ENCODE results near the gene HAUS5.
A peak's percentile ranks its signal among the peaks of the same experiment; 100 is the strongest.
"Not testable (repeated sequence)": the region's sequence is repeated elsewhere in the genome, so short reads cannot be mapped to it uniquely, and the experiment has no call there.

Gene HAUS5

DNA sequence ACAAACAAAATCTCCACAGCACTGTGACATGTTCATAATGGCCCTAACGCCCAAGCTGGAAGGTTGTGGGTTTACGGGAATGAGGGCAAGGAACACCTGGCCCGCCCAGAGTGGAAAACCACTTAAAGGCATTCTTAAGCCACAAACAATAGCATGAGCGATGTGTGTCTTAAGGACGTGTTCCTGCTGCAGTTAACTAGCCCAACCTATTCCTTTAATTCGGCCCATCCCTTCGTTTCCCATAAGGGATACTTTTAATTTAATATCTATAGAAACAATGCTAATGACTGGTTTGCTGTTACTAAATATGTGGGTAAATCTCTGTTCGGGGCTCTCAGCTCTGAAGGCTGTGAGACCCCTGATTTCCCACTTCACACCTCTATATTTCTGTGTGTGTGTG, 5.4 kb upstream of the HAUS5 start:
- DNase-seq (ENCODE audit: extremely low read depth in 1 of 2, low read depth in 1 of 2) = not testable (repeated sequence)

DNA sequence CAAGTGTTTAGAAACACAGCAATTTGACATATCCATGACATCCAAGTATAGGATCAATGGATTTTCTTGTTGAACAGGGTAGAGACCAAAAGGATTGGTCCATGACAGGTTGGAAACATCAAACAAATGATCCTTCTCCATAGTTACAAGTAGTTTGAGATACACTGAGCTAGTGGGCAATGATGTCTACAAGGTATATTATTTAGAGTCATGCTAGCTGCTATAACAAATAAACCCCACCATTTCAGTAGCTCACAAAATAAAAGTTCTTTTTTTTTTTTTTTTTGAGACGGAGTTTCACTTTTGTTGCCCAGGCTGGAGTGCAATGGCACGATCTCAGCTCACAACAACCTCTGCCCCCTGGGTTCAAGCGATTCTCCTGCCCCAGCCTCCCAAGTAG, 4.9 kb upstream of the HAUS5 start:
- DNase-seq (ENCODE audit: extremely low read depth in 1 of 2, low read depth in 1 of 2) = no peak

DNA sequence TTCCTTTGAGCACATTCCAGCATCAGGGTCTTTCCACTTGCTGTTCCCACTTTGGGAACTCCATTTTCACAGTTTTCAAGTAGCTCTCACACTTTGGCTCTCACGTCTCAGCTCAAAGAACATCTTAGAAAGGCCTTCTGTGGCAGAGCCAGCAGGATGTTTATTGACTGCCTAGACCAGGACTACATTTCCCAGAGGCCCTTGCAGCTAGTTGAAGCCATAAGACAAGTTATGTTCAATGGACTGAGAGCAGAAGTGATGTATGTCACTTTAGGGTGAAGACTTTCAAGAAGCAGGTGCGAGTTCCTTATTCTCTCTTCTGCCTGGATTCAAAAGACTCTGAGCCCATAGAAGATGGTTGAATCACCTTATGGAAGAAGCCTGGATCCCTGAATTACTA, 4.3 kb upstream of the HAUS5 start:
- no peak for DNase-seq (ENCODE audit: extremely low read depth in 1 of 2, low read depth in 1 of 2)

DNA sequence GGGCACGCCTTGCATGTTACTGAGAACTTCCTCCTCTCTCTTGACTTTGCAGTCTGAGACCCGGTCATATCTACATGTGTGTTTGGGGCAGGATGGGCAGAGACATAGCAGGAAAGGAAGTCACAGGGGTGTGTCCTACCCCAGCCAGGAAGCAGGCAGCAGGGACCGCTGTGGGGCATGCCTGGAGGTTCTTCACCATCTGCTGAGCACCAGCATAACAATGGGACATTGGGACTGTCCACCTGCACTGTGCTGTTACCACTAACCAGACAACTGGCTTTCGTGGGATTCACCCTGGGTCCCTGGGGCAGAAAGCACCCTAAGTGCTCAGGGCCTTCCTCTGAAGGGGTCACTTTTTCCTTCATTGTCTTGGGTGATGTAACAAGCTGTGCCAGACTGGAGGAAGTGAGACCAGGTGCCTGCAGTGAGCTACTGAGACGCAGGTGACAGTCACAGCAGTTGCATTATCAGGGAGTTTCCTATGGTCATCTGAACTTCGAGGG, 2.6 kb upstream of the HAUS5 start:
- no peak for DNase-seq (ENCODE audit: extremely low read depth in 1 of 2, low read depth in 1 of 2)

DNA sequence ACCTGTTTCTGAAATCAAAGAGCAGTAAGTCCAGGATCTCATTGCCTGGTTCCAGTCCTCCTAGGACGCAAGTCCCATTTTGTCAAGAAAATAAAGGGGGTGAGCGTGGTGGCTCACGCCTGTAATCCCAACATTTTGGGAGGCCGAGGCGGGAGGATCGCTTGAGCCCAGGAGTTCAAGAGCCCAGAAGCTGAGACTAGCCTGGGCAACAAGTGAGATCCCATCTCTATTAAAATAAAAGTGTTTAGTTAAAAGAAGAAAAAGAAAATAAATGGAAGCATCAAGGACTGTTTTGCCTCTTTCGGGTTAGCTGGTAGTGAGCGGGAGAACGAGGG, 344 bp upstream of the HAUS5 start:
- DNase-seq (ENCODE audit: extremely low read depth in 1 of 2, low read depth in 1 of 2) = no peak

DNA sequence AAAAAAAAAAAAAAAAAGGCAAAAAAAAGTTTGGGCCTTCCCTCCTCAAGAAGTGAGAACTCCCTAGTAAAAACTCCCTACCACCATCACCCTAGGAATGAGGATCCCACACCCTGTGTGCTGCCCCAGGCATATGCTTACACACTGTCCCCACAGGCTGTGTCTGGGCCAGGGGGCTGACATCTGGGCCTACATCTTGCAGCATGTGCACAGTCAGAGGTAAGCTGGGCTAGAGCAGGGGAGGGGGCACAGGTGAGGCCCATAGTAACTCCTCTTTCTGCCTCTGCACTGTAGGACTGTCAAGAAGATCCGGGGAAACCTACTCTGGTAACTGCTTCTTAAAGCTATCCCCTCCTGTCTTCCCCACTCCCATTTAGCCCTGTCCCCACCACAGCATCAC, 1.0 kb downstream of the HAUS5 start:
- DNase-seq (ENCODE audit: extremely low read depth in 1 of 2, low read depth in 1 of 2) = no peak

DNA sequence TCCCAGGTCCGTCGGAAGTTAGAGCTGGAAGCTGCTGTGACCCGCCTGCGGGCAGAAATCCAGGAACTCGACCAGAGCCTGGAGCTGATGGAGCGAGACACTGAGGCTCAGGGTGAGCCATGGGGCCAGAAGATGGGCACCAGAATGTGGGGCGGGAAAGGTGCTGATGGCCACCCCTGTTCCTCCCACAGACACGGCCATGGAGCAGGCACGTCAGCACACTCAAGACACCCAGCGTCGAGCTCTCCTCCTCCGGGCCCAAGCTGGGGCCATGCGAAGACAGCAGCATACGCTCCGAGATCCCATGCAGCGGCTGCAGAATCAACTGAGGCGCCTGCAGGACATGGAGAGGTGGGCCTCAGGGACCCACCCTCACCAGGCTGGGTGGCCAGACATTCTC, 2.5 kb downstream of the HAUS5 start:
- DNase-seq (ENCODE audit: extremely low read depth in 1 of 2, low read depth in 1 of 2) = no peak

DNA sequence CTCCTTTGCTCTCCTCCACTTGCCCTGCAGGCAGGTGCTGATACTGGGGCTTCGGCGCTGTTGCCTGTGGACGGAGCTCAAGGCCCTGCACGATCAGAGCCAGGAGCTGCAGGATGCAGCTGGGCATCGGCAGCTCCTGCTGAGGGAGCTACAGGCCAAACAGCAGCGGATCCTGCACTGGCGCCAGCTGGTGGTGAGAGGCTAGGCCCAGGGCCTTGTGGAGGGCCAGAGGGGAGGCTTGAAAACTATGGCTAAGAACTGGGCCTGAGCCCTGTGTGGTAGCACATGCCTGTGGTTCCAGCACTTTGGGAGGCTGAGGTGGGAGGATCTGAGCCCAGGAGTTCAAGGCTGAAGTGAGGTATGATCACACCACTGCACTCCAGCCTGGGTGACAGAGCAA, 6.3 kb downstream of the HAUS5 start:
- DNase-seq (ENCODE audit: extremely low read depth in 1 of 2, low read depth in 1 of 2) = no peak

DNA sequence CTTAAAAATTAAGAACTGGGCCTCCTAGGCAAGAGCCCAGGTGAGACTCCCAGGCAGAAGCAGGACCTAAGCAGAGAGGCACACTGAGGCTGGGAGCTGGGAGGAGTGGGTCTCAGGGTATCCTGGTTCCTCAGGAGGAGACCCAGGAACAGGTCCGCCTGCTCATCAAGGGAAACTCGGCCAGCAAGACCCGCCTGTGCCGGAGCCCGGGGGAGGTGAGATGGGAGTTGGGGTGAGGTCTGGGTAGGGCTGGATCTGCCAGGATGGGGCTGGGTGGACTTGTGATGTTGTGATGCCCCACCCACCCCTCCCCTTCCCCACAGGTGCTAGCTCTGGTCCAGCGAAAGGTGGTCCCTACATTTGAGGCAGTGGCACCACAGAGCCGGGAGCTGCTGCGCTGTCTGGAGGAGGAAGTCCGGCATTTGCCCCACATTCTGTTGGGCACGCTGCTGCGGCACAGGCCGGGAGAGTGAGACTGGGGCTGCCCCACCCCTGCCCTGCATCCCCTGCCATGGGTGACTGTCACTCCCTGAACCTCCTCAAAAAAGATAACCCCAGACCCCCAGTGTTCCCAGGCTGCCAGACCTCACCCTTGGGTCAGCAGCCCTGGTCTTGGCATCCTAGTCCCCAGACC, 6.9 kb downstream of the HAUS5 start:
- no peak for DNase-seq (ENCODE audit: extremely low read depth in 1 of 2, low read depth in 1 of 2)

DNA sequence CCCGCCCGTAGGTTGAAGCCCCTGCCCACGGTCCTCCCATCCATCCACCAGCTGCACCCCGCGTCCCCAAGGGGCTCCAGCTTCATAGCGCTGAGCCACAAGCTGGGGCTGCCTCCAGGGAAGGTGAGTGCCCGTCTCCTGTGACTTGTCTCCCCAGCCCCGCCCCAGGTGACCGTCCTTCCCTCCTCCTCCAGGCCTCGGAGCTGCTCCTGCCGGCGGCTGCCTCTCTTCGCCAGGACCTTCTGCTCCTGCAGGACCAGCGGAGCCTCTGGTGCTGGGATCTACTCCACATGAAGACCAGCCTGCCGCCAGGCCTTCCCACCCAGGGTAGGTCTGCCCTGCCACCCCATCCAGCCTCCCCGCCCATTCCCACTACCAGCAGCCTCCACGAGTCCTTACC, 7.5 kb downstream of the HAUS5 start:
- DNase-seq (ENCODE audit: extremely low read depth in 1 of 2, low read depth in 1 of 2) = no peak

DNA sequence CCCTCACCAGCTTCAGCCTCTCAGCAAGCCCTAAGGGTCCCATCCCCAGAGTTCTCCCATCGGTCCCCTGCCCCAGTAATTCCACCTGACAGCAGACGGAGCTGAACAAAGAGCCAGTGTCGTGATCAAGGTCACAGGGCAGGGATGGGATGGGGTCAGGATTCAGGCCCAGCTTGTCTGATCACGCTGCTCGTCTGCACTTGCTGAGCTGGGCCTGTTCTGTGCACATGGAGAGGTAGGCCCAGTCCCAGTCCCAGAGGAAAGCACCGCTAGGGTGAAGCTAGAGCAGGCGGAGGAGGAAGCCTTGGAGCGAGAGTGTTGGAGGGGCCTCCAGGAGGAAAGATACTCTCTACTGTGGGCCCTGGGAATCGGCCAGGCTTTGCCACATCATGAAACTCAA, 9.2 kb downstream of the HAUS5 start:
- DNase-seq (ENCODE audit: extremely low read depth in 1 of 2, low read depth in 1 of 2) = no peak

DNA sequence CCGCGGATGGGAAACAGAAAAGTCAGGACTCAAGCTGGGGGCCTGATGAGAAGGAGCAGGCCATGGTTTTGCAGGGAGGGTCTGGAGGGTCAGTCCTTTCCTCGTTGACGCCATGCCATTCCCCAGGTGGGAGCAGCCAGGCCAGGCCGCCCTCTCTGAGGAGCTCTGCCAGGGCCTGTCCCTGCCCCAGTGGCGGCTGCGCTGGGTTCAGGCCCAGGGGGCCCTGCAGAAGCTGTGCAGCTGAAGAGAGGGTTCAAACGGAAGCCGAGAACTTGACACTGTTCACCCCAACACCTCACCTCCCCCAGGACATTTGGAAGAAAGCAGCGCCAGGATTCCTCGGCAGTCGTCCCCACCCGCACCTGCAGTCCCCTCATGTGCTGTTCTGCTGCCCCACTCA, 10.2 kb downstream of the HAUS5 start:
- DNase-seq (ENCODE audit: extremely low read depth in 1 of 2, low read depth in 1 of 2) = no peak

DNA sequence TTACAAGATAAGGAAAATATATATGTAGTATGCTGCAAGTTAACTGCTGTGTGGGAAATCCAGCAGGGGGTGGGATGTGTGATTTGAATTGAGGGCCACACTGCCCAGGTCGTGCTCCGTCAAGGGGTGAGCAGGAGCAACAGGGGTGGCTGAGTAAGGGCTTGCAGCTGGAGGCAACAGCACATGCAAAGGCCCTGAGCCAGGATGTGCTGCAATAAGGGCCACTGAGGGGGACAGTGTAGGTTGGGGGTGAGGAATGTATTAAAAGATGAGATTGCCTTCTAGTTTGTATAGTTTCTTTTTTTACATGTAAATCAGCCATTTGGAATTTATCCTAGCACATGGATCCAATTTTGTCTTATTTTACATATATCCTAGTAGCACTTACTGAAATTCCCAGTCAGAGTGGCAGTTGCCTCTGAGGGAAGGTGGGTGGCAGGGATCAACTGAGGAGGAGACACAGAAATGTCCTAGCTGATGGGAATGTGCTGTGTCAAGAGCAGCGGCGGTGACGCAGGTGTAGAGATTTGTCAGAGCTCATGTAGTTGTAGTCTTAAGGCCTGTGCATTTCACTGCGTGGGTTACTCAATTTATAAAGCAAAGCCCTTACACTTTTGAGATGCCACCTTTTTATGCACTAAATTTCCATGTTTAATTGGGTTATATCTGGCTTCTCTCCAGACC, 10.9 kb downstream of the HAUS5 start:
- DNase-seq (ENCODE audit: extremely low read depth in 1 of 2, low read depth in 1 of 2) = no peak

DNA sequence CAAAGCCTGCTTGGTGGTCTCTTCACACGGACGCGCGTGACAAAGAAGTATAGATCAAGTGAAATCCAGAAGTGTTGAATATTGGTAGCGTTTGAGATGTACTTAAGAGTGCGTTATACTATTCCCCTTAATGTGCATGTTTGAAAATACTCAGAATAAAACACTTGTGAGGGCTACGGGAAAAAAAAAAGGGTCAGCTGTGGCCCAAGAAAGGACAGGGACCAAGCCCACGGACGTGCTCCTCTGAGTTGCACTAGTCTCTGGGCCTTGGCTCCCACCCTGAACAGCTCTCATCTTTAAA, 15.7 kb downstream of the HAUS5 start:
- DNase-seq (ENCODE audit: extremely low read depth in 1 of 2, low read depth in 1 of 2) = no peak

DNA sequence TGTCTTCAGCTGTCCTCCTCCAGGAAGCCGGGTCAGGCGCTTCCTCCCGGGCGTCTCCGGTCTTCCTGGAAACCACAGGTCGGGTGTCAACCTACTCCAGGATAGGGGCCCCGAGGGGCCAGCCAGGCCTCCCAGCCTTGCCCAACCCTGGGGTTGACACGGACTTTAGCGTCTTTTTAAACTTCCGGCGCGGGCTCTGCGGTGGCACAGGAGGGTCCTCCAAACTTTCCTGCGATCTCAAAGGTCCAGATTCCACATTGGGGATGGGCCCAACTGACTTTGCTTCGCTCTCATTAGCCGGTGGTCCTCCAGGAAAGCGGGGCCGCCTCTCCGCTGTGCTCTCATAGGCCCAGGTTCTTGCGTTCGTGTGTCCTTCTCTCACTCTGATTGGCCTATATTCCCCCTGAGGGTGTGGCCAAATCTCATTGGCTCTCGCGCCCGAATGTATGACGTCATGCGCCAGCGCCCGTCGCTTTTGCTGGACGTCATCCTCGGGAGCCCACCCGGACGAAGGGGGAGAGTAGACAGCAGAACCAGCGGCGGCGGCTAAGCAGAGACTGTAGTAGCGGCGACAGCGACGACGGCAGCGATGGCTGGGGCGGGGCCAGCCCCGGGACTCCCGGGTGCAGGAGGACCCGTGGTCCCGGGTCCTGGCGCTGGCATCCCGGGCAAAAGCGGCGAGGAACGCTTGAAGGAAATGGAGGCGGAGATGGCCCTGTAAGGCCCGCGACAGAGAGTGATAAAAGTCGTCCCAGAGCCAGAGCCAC, 16.2 kb downstream of the HAUS5 start, which contains the start of gene RBM42:
Gene RBM42, plus strand, starts transcription at position 472 of the 767 bp plus-strand sequence. Its CDS starts 118 bp downstream, at position 590.
- peak; percentile 95 to 96 for DNase-seq (ENCODE audit: extremely low read depth in 1 of 2, low read depth in 1 of 2)

DNA sequence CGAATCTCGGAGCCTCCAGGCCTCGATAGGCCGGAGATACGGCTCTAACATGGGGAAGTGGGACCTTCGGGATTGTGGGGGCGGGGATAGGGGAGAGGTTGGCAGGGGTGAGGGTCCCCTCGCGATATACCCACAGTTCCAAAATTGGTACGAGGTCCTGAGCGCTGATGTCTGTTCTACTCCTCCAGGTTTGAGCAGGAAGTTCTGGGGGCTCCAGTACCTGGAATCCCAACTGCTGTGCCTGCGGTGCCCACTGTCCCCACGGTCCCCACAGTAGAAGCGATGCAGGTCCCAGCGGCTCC, 16.7 kb downstream of the HAUS5 start:
- no peak for DNase-seq (ENCODE audit: extremely low read depth in 1 of 2, low read depth in 1 of 2)

DNA sequence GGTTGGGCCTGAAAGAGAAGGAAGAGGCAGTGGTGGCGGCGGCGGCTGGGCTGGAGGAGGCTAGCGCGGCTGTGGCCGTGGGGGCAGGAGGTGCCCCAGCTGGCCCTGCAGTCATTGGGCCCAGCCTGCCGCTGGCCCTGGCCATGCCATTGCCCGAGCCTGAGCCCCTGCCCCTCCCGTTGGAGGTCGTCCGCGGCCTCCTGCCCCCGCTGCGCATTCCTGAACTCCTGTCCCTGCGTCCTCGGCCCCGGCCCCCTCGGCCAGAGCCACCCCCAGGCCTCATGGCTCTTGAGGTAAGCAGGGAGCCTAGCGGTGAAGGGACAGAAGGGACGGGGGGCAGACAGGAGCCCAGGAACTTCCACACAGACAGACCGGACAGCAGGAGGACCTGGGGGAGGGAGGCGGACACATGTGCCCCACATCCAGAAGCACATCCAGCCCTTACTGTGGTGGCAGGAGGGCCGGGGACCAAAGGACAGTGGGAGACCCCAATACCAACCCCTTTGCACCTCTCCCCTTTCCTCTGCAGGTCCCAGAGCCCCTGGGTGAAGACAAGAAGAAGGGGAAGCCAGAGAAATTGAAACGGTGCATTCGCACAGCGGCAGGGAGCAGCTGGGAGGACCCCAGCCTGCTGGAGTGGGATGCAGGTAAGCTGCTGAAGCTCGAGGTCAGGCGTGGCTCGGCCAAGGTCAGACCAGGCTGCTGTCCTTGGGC, 21.3 kb downstream of the HAUS5 start:
- no peak for DNase-seq (ENCODE audit: extremely low read depth in 1 of 2, low read depth in 1 of 2)

DNA sequence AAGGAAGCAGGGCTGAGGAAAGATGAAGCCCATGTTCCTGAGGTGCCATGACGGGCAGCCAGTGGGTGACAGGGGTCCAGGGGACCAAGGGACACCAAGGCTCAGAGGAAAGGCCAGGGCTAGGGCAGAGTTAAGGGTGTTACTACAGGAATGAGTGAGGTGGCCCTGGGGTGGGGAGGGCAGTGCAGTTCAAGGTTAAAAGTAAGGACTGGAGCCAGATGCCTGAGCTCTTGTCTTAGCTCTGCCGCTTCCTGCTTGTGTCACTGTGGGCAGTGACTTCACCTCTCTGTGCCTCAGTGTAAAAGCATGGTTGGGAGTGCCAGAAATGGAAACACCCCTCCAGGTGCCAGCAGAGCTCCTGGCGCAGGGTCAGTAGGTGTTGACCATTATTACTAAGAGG, 24.1 kb downstream of the HAUS5 start:
- DNase-seq (ENCODE audit: extremely low read depth in 1 of 2, low read depth in 1 of 2) = no peak

DNA sequence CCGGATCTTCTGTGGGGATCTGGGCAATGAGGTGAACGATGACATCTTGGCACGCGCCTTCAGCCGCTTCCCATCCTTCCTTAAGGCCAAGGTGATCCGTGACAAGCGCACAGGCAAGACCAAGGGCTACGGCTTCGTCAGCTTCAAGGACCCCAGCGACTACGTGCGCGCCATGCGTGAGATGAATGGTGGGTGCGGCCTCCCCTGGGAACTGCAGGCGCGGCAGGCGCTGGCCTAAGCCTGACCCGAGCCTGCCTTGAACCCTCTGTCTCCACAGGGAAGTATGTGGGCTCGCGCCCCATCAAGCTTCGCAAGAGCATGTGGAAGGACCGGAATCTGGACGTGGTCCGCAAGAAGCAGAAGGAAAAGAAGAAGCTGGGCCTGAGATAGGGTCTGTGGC, 24.6 kb downstream of the HAUS5 start:
- no peak for DNase-seq (ENCODE audit: extremely low read depth in 1 of 2, low read depth in 1 of 2)

DNA sequence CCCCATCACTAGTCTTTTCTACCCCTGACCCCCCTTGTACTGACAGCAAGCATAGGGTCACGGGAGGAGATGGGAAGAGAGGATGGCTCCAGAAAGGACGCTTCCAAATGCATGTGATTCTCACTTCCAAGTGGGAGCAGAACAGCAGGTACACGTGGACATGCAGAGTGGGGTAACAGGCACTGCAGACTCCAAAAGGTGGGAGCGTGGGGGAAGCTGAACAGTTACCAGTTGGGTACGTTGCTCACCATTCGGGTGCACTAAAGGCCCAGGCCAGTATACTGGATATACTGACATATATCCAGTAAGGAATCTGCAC, 26.7 kb downstream of the HAUS5 start:
- DNase-seq (ENCODE audit: extremely low read depth in 1 of 2, low read depth in 1 of 2) = no peak

DNA sequence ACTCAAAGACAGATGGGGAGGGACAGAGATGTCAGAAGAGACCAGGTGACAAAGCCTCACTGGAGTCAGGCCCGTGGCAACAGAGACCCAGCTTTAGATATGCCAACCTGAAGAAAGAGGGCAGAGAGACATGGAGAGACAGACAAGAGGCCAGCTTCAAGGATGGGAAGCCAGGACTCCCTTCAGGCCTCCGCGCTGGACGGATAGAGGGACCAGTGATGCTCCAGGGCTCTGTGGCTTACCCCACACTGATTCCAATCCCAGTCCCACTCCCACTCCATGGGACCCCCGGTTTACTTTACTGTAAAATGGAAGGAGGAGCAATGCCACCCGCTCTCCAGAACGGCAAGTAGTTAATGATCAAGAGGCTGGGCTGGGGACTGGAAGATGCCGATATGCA, 27.3 kb downstream of the HAUS5 start:
- DNase-seq (ENCODE audit: extremely low read depth in 1 of 2, low read depth in 1 of 2) = no peak

Data from activated CD8-positive, alpha-beta memory T cell treated with anti-CD3 and anti-CD28 coated beads for 1 hour (primary cell).